Neural progenitor cell (in vitro differentiated cells): ENCODE measurements around the gene TFCP2. TPM values are rescaled to one million over a fixed set of nuclear protein-coding genes. Genes with fewer than 3 reads are reported as not detected.

Source experiments
- DNase-seq: peaks from one replicate; pipeline ENCODE4 v3.0.0-alpha.2; 2016; ENCODE audit warnings: low spot score
- H2AFZ ChIP-seq: fragments of 200-600 bp; sonication (generic); replicated peaks from 2 replicates; pipeline ENCODE4 v1.6.1; 2016; ENCODE audit warnings: antibody characterized with exemption
- H3F3A ChIP-seq: fragments of 200-600 bp; sonication (generic); 2 replicates; pipeline ENCODE4 v1.6.1; 2016; ENCODE audit warnings: antibody characterized with exemption, low read depth
- H3K27ac ChIP-seq: fragments of 200-600 bp; sonication (generic); 2 replicates; pipeline ENCODE4 v1.5.1; 2016; ENCODE audit warnings: mild to moderate bottlenecking
- H3K27me3 ChIP-seq: fragments of 200-600 bp; sonication (generic); 2 replicates; pipeline ENCODE4 v1.6.1; 2016; ENCODE audit warnings: mild to moderate bottlenecking, moderate library complexity
- H3K36me3 ChIP-seq: fragments of 200-600 bp; sonication (generic); 2 replicates; pipeline ENCODE4 v1.5.1; 2016
- H3K4me1 ChIP-seq: fragments of 200-600 bp; sonication (generic); 2 replicates; pipeline ENCODE4 v1.6.1; 2016; ENCODE audit warnings: mixed run types
- H3K4me2 ChIP-seq: fragments of 200-600 bp; sonication (generic); 2 replicates; pipeline ENCODE4 v1.6.1; 2016
- H3K4me3 ChIP-seq: fragments of 200-600 bp; sonication (generic); 2 replicates; pipeline ENCODE4 v1.5.1; 2016
- H3K79me2 ChIP-seq: fragments of 200-600 bp; sonication (generic); 2 replicates; pipeline ENCODE4 v1.6.1; 2016; ENCODE audit warnings: low read depth
- H3K9ac ChIP-seq: fragments of 200-600 bp; sonication (generic); 2 replicates; pipeline ENCODE4 v1.6.1; 2016
- H3K9me3 ChIP-seq: fragments of 200-600 bp; sonication (generic); 2 replicates; pipeline ENCODE4 v1.5.1; 2016; ENCODE audit warnings: low read depth
- H4K20me1 ChIP-seq: fragments of 200-600 bp; sonication (generic); 2 replicates; pipeline ENCODE4 v1.6.1; 2016; ENCODE audit warnings: low read depth
- H3K27ac Mint-ChIP-seq: 3 replicates; pipeline ENCODE4 v1.8.0; 2021; ENCODE audit warnings: mixed read lengths
- H3K27me3 Mint-ChIP-seq: 2 replicates; pipeline ENCODE4 v1.8.0; 2022; ENCODE audit warnings: low read depth, mild to moderate bottlenecking, inconsistent platforms, moderate library complexity, mixed read lengths; ENCODE audit not compliant: insufficient read depth
- H3K36me3 Mint-ChIP-seq: 3 replicates; pipeline ENCODE4 v1.8.0; 2021; ENCODE audit warnings: mixed read lengths
- H3K4me1 Mint-ChIP-seq: 3 replicates; pipeline ENCODE4 v1.8.0; 2021; ENCODE audit warnings: mixed read lengths
- H3K4me3 Mint-ChIP-seq: 3 replicates; pipeline ENCODE4 v1.8.0; 2021; ENCODE audit warnings: mild to moderate bottlenecking, moderate library complexity, mixed read lengths
- H3K9me3 Mint-ChIP-seq: 3 replicates; pipeline ENCODE4 v1.8.0; 2020; ENCODE audit warnings: mixed read lengths
- CTCF ChIP-seq: fragments of 200-600 bp; sonication (generic); IDR thresholded peaks from 2 replicates; pipeline ENCODE4 v1.5.1; 2017; ENCODE audit warnings: antibody characterized with exemption, mild to moderate bottlenecking
- EZH2 ChIP-seq: fragments of 200-600 bp; sonication (generic); IDR thresholded peaks from 2 replicates; pipeline ENCODE4 v1.6.1; 2017; ENCODE audit warnings: antibody characterized with exemption, mild to moderate bottlenecking, moderate library complexity
- EZH2phosphoT487 ChIP-seq: fragments of 200-600 bp; sonication (generic); IDR thresholded peaks from 2 replicates; pipeline ENCODE4 v1.6.1; 2017; ENCODE audit warnings: antibody characterized with exemption
- total RNA-seq: library from RNA; depleted of rRNA; stranded (reverse); fragments of >200 nt; gene quantifications from 2 replicates; pipeline ENCODE4 v1.2.3, GENCODE V29; 2015; ENCODE audit warnings: low replicate concordance

The TFCP2 gene
- total RNA-seq, 1 donor from 2014 or later, result 28.8 TPM

- Histone ChIP-seq H3K27ac (no peak overlapping the region), H3K4me2 (no peak overlapping the region), H3K9me3 (no peaks in the 10 kb centered on the region), H3K4me3 (no peak overlapping the region), H3F3A (no peaks in the 10 kb centered on the region), H3K9ac (no peak overlapping the region), H3K27me3 (no peaks in the 10 kb centered on the region), H4K20me1 (peaks cover 26% of the 10 kb centered on the region), H3K36me3 (no peaks in the 10 kb centered on the region), H2AFZ (no peak overlapping the region), H3K79me2 (peaks cover 99% of the 10 kb centered on the region), H3K4me1 (no peaks in the 10 kb centered on the region)
- DNase-seq, result no peak
- TF ChIP-seq EZH2phosphoT487 (no peak), CTCF (no peak), EZH2 (no peak)
- Mint-ChIP-seq H3K27ac (no peak overlapping the region), H3K4me3 (no peak overlapping the region), H3K36me3 (peaks cover 13% of the 10 kb centered on the region), H3K27me3 (no peaks in the 10 kb centered on the region), H3K9me3 (no peaks in the 10 kb centered on the region), H3K4me1 (peaks cover 4% of the 10 kb centered on the region)
Measured at GRCh38 chr12:51163795-51164194, 9.1 kb downstream of the TFCP2 start.

GRCh38 chr12:51162217-51162616 lies 10.7 kb downstream of the TFCP2 start:
- Histone ChIP-seq H4K20me1 (peaks cover 28% of the 10 kb centered on the region), H3K79me2 (peaks cover 96% of the 10 kb centered on the region), H3K36me3 (no peaks in the 10 kb centered on the region), H3K27ac (no peak overlapping the region), H3K9ac (no peak overlapping the region), H3K4me3 (no peak overlapping the region), H2AFZ (no peak overlapping the region), H3K4me2 (no peak overlapping the region), H3K9me3 (no peaks in the 10 kb centered on the region), H3F3A (no peaks in the 10 kb centered on the region), H3K4me1 (no peaks in the 10 kb centered on the region), H3K27me3 (no peaks in the 10 kb centered on the region)
- no peak for DNase-seq
- Mint-ChIP-seq H3K4me3 (no peak overlapping the region), H3K27me3 (no peaks in the 10 kb centered on the region), H3K9me3 (no peaks in the 10 kb centered on the region), H3K27ac (no peak overlapping the region), H3K36me3 (peaks cover 13% of the 10 kb centered on the region), H3K4me1 (peaks cover 4% of the 10 kb centered on the region)
- no peak for TF ChIP-seq EZH2
- no peak for TF ChIP-seq EZH2phosphoT487
- TF ChIP-seq CTCF, result no peak

- Histone ChIP-seq H3K4me2 (no peak overlapping the region), H4K20me1 (peaks cover 28% of the 10 kb centered on the region), H3K27ac (peak overlapping the region; percentile 34), H3K36me3 (no peaks in the 10 kb centered on the region), H3K4me3 (no peak overlapping the region), H3K27me3 (no peaks in the 10 kb centered on the region), H3F3A (no peaks in the 10 kb centered on the region), H3K79me2 (peaks cover 89% of the 10 kb centered on the region), H3K9me3 (no peaks in the 10 kb centered on the region), H3K4me1 (no peaks in the 10 kb centered on the region), H3K9ac (no peak overlapping the region), H2AFZ (no peak overlapping the region)
- Mint-ChIP-seq H3K27me3 (no peaks in the 10 kb centered on the region), H3K36me3 (peaks cover 13% of the 10 kb centered on the region), H3K4me3 (no peak overlapping the region), H3K9me3 (no peaks in the 10 kb centered on the region), H3K27ac (peak overlapping the region; percentile 34), H3K4me1 (peaks cover 4% of the 10 kb centered on the region)
- TF ChIP-seq EZH2 (no peak), EZH2phosphoT487 (no peak), CTCF (no peak)
- no peak for DNase-seq
Measured at GRCh38 chr12:51160814-51161459, 12.0 kb downstream of the TFCP2 start.
